WI38 (cell line): Measurements from ENCODE around the gene LTB.

Experiments
- H3K4me3 ChIP-seq: 2 replicates; pipeline ENCODE4 v1.5.1; 2011; ENCODE audit warnings: low read depth, mild to moderate bottlenecking, control low read depth, low read length
- TF ChIP-seq, protein P1 (sequence below): IDR thresholded peaks from 2 replicates; pipeline ENCODE4 v1.5.1; 2012; ENCODE audit warnings: low read depth, mild to moderate bottlenecking, control low read depth, low read length

The LTB gene

DNA sequence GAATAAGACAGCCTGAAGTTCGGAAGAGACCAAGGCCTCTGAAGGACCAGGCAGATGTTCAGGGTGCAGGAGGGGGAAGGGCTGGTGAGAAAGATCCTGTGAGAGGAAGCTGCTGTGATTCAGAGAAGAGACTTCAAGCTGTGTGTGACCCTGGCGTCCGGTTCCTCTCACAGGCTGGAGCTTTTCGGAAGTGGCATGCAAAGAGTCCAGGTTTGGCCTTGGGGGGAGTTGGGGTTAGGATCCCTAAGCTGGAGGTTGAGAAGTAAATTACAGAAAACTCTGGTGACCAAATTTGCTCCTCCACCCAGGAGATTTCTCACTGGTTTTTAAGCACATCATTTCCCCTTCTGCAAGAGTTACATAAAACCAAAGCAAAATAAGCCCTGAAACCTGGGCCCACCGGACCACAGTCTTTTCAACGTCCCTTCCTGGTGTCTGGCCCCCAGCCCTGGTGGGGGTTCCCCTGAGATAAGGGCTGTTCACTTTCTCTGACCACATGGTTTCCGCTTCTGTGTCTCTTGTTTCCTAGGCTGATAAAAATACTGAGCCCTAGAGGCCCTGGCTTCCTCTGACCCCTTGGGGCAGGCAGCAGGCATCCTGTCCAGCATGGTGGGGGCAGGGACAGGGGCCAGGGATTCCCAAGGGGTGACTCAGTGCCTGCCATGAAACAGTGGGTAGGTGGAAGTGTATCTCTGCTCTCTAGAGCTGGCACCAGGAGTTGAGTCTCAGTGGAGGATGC is 22.1 kb downstream of the LTB start:
- no peak overlapping the region for H3K4me3 ChIP-seq
- TF ChIP-seq, protein P1, sequence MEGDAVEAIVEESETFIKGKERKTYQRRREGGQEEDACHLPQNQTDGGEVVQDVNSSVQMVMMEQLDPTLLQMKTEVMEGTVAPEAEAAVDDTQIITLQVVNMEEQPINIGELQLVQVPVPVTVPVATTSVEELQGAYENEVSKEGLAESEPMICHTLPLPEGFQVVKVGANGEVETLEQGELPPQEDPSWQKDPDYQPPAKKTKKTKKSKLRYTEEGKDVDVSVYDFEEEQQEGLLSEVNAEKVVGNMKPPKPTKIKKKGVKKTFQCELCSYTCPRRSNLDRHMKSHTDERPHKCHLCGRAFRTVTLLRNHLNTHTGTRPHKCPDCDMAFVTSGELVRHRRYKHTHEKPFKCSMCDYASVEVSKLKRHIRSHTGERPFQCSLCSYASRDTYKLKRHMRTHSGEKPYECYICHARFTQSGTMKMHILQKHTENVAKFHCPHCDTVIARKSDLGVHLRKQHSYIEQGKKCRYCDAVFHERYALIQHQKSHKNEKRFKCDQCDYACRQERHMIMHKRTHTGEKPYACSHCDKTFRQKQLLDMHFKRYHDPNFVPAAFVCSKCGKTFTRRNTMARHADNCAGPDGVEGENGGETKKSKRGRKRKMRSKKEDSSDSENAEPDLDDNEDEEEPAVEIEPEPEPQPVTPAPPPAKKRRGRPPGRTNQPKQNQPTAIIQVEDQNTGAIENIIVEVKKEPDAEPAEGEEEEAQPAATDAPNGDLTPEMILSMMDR, result no peak

DNA sequence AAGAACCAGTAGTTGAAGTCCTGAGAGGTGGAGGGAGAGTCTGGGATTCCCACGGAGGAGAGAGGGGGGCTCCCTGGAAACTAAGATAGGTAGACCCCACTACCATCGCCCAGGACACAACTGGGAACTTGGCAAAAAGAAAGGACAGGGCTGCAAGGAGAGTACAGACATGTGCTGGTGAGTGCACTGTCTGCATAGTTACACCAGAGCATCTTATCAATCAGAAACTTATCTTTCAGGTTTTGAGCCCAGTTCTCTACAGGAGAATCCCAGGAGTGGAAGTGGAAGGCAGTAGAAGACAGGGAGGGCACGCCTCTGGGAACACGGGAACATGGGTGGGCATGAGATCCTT is 22.6 kb downstream of the LTB start:
- TF ChIP-seq, protein P1, result no peak
- no peak overlapping the region for H3K4me3 ChIP-seq

DNA sequence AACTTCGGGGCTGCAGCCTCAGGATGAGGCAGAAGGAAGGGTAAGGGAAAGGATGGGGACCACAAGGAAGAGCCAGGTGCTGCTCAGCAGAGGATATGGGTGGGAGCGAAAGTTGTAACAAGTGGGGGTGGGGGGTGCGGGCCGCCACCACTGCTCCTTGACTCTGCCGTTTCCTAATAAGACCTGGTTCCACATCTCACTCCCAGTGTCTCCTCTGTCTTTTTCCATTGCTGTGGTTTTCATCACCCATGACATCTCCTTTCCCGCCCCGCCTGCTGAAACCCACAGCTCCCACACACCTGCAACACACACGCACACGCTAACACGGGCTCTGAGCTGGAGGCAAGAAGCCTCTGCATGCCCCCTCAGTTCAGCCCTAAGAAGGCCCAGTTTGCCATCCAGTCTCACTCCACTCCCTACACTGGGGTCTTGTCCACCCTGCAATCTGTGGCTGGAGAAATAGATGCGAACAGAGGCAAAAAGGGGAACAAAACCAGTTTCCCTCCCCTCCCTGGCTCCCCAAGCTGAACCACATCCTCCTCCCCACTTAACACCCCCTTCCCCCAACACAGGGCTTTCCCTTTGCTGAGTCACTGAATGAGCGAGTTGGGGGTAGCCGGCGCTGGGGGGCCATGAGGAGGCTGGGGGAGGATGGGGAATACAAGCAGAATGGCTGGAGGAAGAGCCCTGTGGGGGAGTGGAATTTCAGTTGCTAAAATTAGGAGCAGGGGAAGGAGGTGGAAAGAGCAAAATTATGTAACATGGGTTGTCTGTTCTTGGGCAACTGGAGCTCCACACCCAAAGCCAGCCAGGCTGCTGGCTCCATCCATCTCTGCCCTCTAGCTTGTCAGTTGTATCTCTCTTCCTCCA is 23.4 kb downstream of the LTB start:
- TF ChIP-seq, protein P1, result no peak
- H3K4me3 ChIP-seq, result no peak overlapping the region

DNA sequence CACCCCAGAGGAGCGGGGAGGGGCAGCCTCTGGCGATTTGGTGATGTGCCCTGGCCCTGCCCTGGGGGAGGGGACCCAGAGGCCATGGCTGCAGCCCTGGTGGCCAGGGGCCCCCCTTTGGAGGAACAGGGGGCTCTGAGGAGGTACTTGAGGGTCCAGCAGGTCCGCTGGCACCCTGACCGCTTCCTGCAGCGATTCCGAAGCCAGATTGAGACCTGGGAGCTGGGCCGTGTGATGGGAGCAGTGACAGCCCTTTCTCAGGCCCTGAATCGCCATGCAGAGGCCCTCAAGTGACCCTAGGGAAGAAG is 24.0 kb downstream of the LTB start:
- no peak overlapping the region for H3K4me3 ChIP-seq
- TF ChIP-seq, protein P1, result no peak

DNA sequence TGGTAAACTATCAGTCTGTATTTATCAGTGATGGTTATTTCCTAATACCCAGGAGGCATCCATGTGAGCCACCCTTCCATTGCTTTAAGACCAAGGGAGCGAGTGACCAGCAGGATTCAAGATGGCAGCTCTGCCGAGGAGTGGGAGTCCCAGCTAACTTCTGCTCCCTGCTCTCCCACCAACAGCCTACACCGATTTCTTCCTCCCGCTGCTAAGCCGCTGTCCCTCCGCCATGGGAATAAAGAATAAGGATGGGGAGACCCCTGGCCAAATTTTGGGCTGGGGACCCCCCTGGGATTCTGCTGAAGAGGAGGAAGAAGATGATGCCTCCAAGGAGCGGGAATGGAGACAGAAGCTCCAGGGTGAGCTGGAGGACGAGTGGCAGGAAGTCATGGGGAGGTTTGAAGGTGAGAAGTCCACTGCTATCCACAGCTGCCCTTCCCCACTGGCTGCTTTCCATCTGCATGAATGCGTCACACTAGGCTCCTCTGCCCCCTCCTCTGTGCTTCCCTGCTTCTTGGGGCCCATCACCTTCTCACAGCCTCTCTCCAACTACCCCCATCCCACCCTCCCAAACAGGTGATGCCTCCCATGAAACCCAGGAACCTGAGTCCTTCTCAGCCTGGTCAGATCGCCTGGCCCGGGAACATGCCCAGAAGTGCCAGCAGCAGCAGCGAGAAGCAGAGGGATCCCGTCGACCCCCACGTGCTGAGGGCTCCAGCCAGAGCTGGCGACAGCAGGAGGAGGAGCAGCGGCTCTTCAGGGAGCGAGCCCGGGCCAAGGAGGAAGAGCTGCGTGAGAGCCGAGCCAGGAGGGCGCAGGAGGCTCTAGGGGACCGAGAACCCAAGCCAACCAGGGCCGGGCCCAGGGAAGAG is 24.5 kb downstream of the LTB start:
- no peak overlapping the region for H3K4me3 ChIP-seq

DNA sequence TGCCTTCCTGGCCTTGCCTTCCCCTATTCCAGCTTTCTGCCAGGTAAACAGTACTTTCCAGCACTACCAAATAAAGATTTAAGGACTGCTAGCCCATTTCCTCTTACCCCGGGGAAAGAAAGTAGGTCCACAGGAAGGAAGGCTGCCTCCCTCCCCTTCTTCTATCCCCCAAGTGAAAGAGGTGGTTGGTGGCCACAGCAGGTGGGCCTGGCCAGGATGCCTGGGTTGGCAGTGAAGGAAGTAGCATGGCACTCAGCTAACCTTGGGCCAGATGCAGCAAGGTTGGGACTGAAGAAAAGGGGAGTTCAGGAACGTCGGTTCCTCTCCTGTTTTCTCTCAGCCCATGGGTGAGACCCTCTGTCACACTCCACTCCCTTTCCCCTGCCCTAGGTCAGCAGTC is 25.9 kb downstream of the LTB start:
- TF ChIP-seq, protein P1, result no peak
- H3K4me3 ChIP-seq, result no peak overlapping the region

More for the DNA sequence above, 24.5 kb downstream of the LTB start:
- TF ChIP-seq, protein P1, result no peak
